Neuronal stem cell (in vitro differentiated cells): ENCODE results near the gene NSG2.

Experiments
- DNase-seq: peaks from one replicate; pipeline ENCODE4 v3.0.0-alpha.2; 2013; ENCODE audit warnings: low spot score
- H2AFZ ChIP-seq: one replicate; pipeline ENCODE4 v1.6.1; 2013; ENCODE audit warnings: mild to moderate bottlenecking, low read length, inconsistent platforms
- H2AK5ac ChIP-seq: 2 replicates; pipeline ENCODE4 v1.6.1; 2013; ENCODE audit warnings: low read depth, mild to moderate bottlenecking, inconsistent platforms, low read length, moderate library complexity, mixed read lengths
- H2BK120ac ChIP-seq: 2 replicates; pipeline ENCODE4 v1.6.1; 2013; ENCODE audit warnings: low read depth, mild to moderate bottlenecking, inconsistent platforms, low read length, moderate library complexity, mixed read lengths
- H2BK12ac ChIP-seq: one replicate; pipeline ENCODE4 v1.6.1; 2013; ENCODE audit warnings: low read length, inconsistent platforms
- H2BK15ac ChIP-seq: 2 replicates; pipeline ENCODE4 v1.6.1; 2013; ENCODE audit warnings: mild to moderate bottlenecking, low read length, inconsistent platforms, mixed read lengths
- H2BK5ac ChIP-seq: one replicate; pipeline ENCODE4 v1.6.1; 2013; ENCODE audit warnings: inconsistent platforms, mild to moderate bottlenecking, low read length, moderate library complexity
- H3K14ac ChIP-seq: one replicate; pipeline ENCODE4 v1.6.1; 2013; ENCODE audit warnings: low read length, inconsistent platforms
- H3K18ac ChIP-seq: 2 replicates; pipeline ENCODE4 v1.6.1; 2013; ENCODE audit warnings: low read length, inconsistent platforms
- H3K23ac ChIP-seq: 2 replicates; pipeline ENCODE4 v1.6.1; 2013; ENCODE audit warnings: low read depth, mild to moderate bottlenecking, mixed read lengths, low read length, inconsistent platforms; ENCODE audit not compliant: poor library complexity
- H3K27ac ChIP-seq: replicated peaks from 3 replicates; pipeline ENCODE4 v1.5.1; 2013; ENCODE audit warnings: low read length, inconsistent platforms
- H3K27me3 ChIP-seq, 3 experiments: 2 replicates each; pipeline ENCODE4 v1.6.1; 2013; ENCODE audit warnings: low read length in 3 of 3, mild to moderate bottlenecking in 2 of 3, inconsistent platforms in 1 of 3, low read depth in 1 of 3, mixed read lengths in 1 of 3, moderate library complexity in 1 of 3; ENCODE audit not compliant: control insufficient read depth in 3 of 3, insufficient read depth in 3 of 3
- H3K36me3 ChIP-seq, 2 donors: replicated peaks in 1 of 2; 2 replicates each; pipeline ENCODE4 v1.6.1; 2013; ENCODE audit warnings: low read length in 2 of 2; ENCODE audit not compliant: control insufficient read depth in 2 of 2, insufficient read depth in 2 of 2
- H3K4ac ChIP-seq: 2 replicates; pipeline ENCODE4 v1.6.1; 2013; ENCODE audit warnings: inconsistent platforms, mild to moderate bottlenecking, low read length, moderate library complexity
- H3K4me1 ChIP-seq, 2 donors: 1 replicate in 1 of 2; 2 replicates in 1 of 2; pipeline ENCODE4 v1.6.1; 2013; ENCODE audit warnings: low read length in 2 of 2, low read depth in 1 of 2; ENCODE audit not compliant: control insufficient read depth in 2 of 2, insufficient read depth in 1 of 2
- H3K4me2 ChIP-seq: one replicate; pipeline ENCODE4 v1.6.1; 2013; ENCODE audit warnings: mild to moderate bottlenecking, low read length, inconsistent platforms; ENCODE audit not compliant: insufficient read depth, poor library complexity, severe bottlenecking
- H3K4me3 ChIP-seq, 2 donors: 2 replicates each; pipeline ENCODE4 v1.5.1; 2013; ENCODE audit warnings: low read length in 2 of 2, mild to moderate bottlenecking in 2 of 2, inconsistent platforms in 1 of 2, moderate library complexity in 1 of 2
- H3K79me1 ChIP-seq: one replicate; pipeline ENCODE4 v1.6.1; 2013; ENCODE audit warnings: low read depth, mild to moderate bottlenecking, inconsistent platforms, low read length, moderate library complexity
- H3K9ac ChIP-seq: one replicate; pipeline ENCODE4 v1.6.1; 2013; ENCODE audit warnings: mild to moderate bottlenecking, low read depth, low read length, inconsistent platforms; ENCODE audit not compliant: poor library complexity
- H3K9me3 ChIP-seq, 2 donors: replicated peaks in 1 of 2; 2 replicates each; pipeline versions ENCODE3 to v1.6.1; 2013; ENCODE audit warnings: low read length in 2 of 2, mild to moderate bottlenecking in 2 of 2, inconsistent platforms in 1 of 2, low read depth in 1 of 2, mixed read lengths in 1 of 2, moderate library complexity in 1 of 2; ENCODE audit not compliant: control insufficient read depth in 2 of 2, insufficient read depth in 1 of 2
- H4K8ac ChIP-seq: one replicate; pipeline ENCODE4 v1.6.1; 2013; ENCODE audit warnings: low read depth, mild to moderate bottlenecking, inconsistent platforms, low read length, moderate library complexity
- H4K91ac ChIP-seq: one replicate; pipeline ENCODE4 v1.6.1; 2013; ENCODE audit warnings: low read length, low read depth, mild to moderate bottlenecking, inconsistent platforms; ENCODE audit not compliant: poor library complexity
- WGBS, 2 donors: extraction: QIAGEN DNeasy Blood & Tissue Kit; methylation state at CpG; one replicate each; pipeline ENCODE4 v1.1.7; 2013; ENCODE audit warnings: missing lambda C conversion rate in 2 of 2, mixed read lengths in 1 of 2; ENCODE audit not compliant: insufficient read length in 2 of 2, insufficient replicate concordance in 1 of 2; ENCODE audit errors: extremely low coverage in 2 of 2; 5-methylcytosine and 5-hydroxymethylcytosine counted together

The NSG2 gene

DNA sequence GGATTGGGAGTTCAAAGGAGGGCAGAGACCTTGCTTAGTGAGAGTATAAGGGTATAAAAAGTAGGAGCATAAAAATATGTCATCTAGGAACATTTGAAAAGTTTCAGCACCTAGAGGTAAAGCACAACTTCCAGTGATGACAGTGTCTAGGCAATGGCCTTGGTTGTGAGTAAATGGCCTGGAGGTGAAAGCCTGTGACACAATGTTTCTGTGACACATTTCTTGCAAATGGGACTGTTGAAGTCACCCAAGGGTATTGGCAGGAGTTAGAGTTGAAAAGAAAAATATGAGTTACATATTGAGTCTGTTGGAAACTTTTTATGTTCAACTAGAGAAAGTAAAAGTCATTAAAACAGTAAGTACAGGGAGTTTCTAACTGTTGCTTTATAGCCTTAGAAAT lies 41.7 kb upstream of the NSG2 start:
- Histone ChIP-seq H3K27ac (no peak overlapping the region), H2AK5ac (no peak overlapping the region), H3K9ac (no peak overlapping the region), H3K23ac (no peak overlapping the region), H2BK15ac (no peak overlapping the region), H3K18ac (no peak overlapping the region), H2BK120ac (no peak overlapping the region), H2BK5ac (no peak overlapping the region), H2BK12ac (no peak overlapping the region), H3K36me3 (no peaks in the 10 kb centered on the region), H3K4ac (no peak overlapping the region), H3K79me1 (no peaks in the 10 kb centered on the region), H3K27me3 (peaks cover 0 to 13% (median 0%) of the 10 kb centered on the region in 3 experiments), H3K14ac (no peak overlapping the region), H2AFZ (no peak overlapping the region), H3K4me2 (no peak overlapping the region), H4K91ac (no peak overlapping the region), H3K4me1 (no peaks in the 10 kb centered on the region), H4K8ac (no peak overlapping the region), H3K9me3 (no peaks in the 10 kb centered on the region), H3K4me3 (no peak overlapping the region)
- no peak for DNase-seq

DNA sequence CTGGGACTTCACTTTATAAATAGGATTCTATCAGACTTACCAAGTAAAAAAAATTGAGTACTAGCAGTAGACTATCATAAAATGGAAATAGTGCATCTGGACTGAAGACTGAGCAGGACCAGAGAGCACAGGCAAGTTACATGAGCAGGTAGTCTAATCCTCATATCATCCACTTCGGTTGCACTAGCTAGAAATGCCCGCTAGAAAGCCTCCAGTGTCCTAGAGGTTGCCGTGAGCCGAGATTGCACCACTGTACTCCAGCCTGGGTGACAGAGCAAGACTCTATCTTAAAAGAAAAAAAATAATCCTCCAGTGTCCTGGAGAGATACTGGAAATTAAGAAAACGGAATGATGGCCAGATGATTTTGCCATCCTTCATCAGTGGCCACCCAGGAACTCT lies 36.6 kb upstream of the NSG2 start:
- no peak overlapping the region for H3K18ac ChIP-seq
- H3K9me3 ChIP-seq, result no peaks in the 10 kb centered on the region
- H3K27me3 ChIP-seq, result peaks cover 0 to 3% (median 0%) of the 10 kb centered on the region in 3 experiments
- H3K9ac ChIP-seq, result no peak overlapping the region
- H2BK5ac ChIP-seq, result no peak overlapping the region
- H2AK5ac ChIP-seq, result no peak overlapping the region
- no peak overlapping the region for H3K4me2 ChIP-seq
- no peak overlapping the region for H3K23ac ChIP-seq
- no peak overlapping the region for H3K4ac ChIP-seq
- H2BK15ac ChIP-seq, result no peak overlapping the region
- no peak overlapping the region for H2BK120ac ChIP-seq
- H4K91ac ChIP-seq, result no peak overlapping the region
- H2AFZ ChIP-seq, result no peak overlapping the region
- H3K79me1 ChIP-seq, result no peaks in the 10 kb centered on the region
- no peak overlapping the region for H3K14ac ChIP-seq
- H3K4me1 ChIP-seq, result no peaks in the 10 kb centered on the region
- no peak for DNase-seq
- H3K36me3 ChIP-seq, result no peaks in the 10 kb centered on the region
- H2BK12ac ChIP-seq, result no peak overlapping the region
- WGBS, 2 donors, result no CpG with 5 or more reads among the region's 5 CpGs
- no peak overlapping the region for H3K4me3 ChIP-seq
- H3K27ac ChIP-seq, result no peak overlapping the region
- H4K8ac ChIP-seq, result no peak overlapping the region

DNA sequence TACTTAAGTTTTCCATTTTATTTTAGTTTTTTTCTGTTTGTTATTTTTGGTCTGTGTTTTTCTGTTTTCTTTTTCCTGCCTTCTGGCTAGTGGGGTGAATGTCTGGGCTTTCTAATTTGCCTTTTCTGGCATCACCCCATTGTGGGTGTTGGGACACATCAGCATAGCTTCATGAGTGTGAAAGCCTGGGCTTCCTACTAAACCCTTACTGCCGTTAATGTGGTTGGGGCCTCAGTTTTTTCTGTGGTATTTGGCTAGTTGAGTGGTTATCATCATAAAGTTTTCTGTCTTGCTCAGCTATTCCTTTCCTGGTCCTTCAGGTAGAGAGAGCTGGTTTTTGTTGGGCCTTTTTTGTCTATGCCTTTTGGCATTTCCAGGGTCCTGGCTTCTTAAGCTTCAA lies 35.1 kb upstream of the NSG2 start:
- Histone ChIP-seq H4K91ac (no peak overlapping the region), H3K4me2 (no peak overlapping the region), H3K27me3 (no peaks in the 10 kb centered on the region), H3K4me3 (no peak overlapping the region), H3K79me1 (no peaks in the 10 kb centered on the region), H3K9me3 (no peaks in the 10 kb centered on the region), H2BK120ac (no peak overlapping the region), H2AK5ac (no peak overlapping the region), H3K14ac (no peak overlapping the region), H3K18ac (no peak overlapping the region), H2BK15ac (no peak overlapping the region), H2BK12ac (no peak overlapping the region), H3K27ac (no peak overlapping the region), H3K23ac (no peak overlapping the region), H3K4me1 (no peaks in the 10 kb centered on the region), H3K36me3 (no peaks in the 10 kb centered on the region), H3K9ac (no peak overlapping the region), H2BK5ac (no peak overlapping the region), H2AFZ (no peak overlapping the region), H4K8ac (no peak overlapping the region), H3K4ac (no peak overlapping the region)
- WGBS, 2 donors, result no CpG with 5 or more reads among the region's 1 CpG
- DNase-seq, result no peak

DNA sequence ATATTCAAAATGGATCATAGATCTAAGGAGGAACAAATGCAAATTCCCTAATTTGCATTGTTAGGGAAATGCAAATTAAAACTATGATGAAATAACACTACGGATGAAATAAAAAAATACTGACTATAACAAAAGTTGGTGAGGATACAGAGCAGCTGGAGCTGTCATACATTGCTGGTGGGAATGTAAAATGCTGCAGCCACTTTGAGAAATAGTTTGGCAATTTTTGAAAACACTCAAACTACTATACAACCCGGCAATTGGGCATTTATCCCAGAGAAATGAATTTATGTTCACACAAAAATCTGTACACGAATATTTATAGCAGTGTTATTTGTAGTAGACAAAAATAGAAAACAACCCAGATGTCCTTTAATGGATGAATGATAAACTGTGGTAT lies 34.1 kb upstream of the NSG2 start:
- H3K4me1 ChIP-seq, result no peaks in the 10 kb centered on the region
- H3K14ac ChIP-seq, result no peak overlapping the region
- H2BK12ac ChIP-seq, result no peak overlapping the region
- H3K4ac ChIP-seq, result no peak overlapping the region
- H3K9ac ChIP-seq, result no peak overlapping the region
- H3K27me3 ChIP-seq, result no peaks in the 10 kb centered on the region
- H3K18ac ChIP-seq, result no peak overlapping the region
- H3K23ac ChIP-seq, result no peak overlapping the region
- no peak overlapping the region for H4K91ac ChIP-seq
- no peaks in the 10 kb centered on the region for H3K79me1 ChIP-seq
- no peak overlapping the region for H2AK5ac ChIP-seq
- DNase-seq, result no peak
- H4K8ac ChIP-seq, result no peak overlapping the region
- no peak overlapping the region for H3K4me2 ChIP-seq
- H3K9me3 ChIP-seq, result no peaks in the 10 kb centered on the region
- WGBS, 2 donors, result no CpG with 5 or more reads among the region's 3 CpGs
- H3K27ac ChIP-seq, result no peak overlapping the region
- no peak overlapping the region for H3K4me3 ChIP-seq
- H2BK15ac ChIP-seq, result no peak overlapping the region
- no peak overlapping the region for H2BK5ac ChIP-seq
- H2BK120ac ChIP-seq, result no peak overlapping the region
- H3K36me3 ChIP-seq, result no peaks in the 10 kb centered on the region
- no peak overlapping the region for H2AFZ ChIP-seq
